DND-41 (cell line): ENCODE measurements around the gene SLC6A3.

Experiments used
- ATAC-seq: fragments of 200-7000 bp; cut with Tn5 transposase; 3 replicates; pipeline ENCODE4 v1.9.1; 2021; ENCODE audit warnings: low read depth; ENCODE audit not compliant: insufficient read depth
- DNase-seq: peaks from one replicate; pipeline ENCODE4 v3.0.0-alpha.2; 2020
- H2AFZ ChIP-seq: 2 replicates; pipeline ENCODE4 v1.6.0; 2012; ENCODE audit warnings: low read depth, low read length
- H3K27ac ChIP-seq: 2 replicates; pipeline ENCODE4 v1.5.1; 2012; ENCODE audit warnings: low read length, inconsistent platforms
- H3K27me3 ChIP-seq: fragments of 200-600 bp; sonication (generic); 2 replicates; pipeline ENCODE4 v1.6.0; 2012; ENCODE audit warnings: low read length, mild to moderate bottlenecking, inconsistent platforms; ENCODE audit not compliant: insufficient read depth, poor library complexity
- H3K36me3 ChIP-seq: 2 replicates; pipeline ENCODE4 v1.5.1; 2012; ENCODE audit warnings: low read length, inconsistent platforms; ENCODE audit not compliant: insufficient read depth
- H3K4me1 ChIP-seq: 2 replicates; pipeline ENCODE4 v1.5.1; 2012; ENCODE audit warnings: mild to moderate bottlenecking, low read length; ENCODE audit not compliant: insufficient read depth
- H3K4me2 ChIP-seq: 2 replicates; pipeline ENCODE4 v1.6.0; 2012; ENCODE audit warnings: mild to moderate bottlenecking, moderate library complexity, low read length, inconsistent platforms; ENCODE audit not compliant: insufficient read depth
- H3K4me3 ChIP-seq, 2 experiments: fragments of 200-600 bp in 1 of 2; shearing (Covaris generic) in 1 of 2; 2 replicates each; pipeline ENCODE4 v1.5.1; 2012 to 2016; ENCODE audit warnings: inconsistent platforms in 2 of 2, low read length in 2 of 2, mild to moderate bottlenecking in 2 of 2, low read depth in 1 of 2, moderate library complexity in 1 of 2
- H3K79me2 ChIP-seq: 2 replicates; pipeline ENCODE4 v1.6.0; 2012; ENCODE audit warnings: low read length, inconsistent platforms; ENCODE audit not compliant: insufficient read depth
- H3K9ac ChIP-seq: 2 replicates; pipeline ENCODE4 v1.6.0; 2012; ENCODE audit warnings: low read depth, mild to moderate bottlenecking, inconsistent platforms, low read length, moderate library complexity
- H3K9me3 ChIP-seq: 2 replicates; pipeline ENCODE4 v1.5.1; 2012; ENCODE audit warnings: low read length, moderate library complexity, mild to moderate bottlenecking, inconsistent platforms; ENCODE audit not compliant: insufficient read depth, severe bottlenecking
- H4K20me1 ChIP-seq: 2 replicates; pipeline ENCODE4 v1.6.0; 2012; ENCODE audit warnings: low read length; ENCODE audit not compliant: insufficient read depth
- EZH2 ChIP-seq: IDR thresholded peaks from 3 replicates; pipeline ENCODE4 v1.6.1; 2012; ENCODE audit warnings: borderline replicate concordance, low read depth, mild to moderate bottlenecking, moderate library complexity, low read length, inconsistent platforms; ENCODE audit not compliant: severe bottlenecking
- TF ChIP-seq, protein P1 (sequence below): IDR thresholded peaks from 2 replicates; pipeline ENCODE4 v1.5.1; 2012; ENCODE audit warnings: borderline replicate concordance, low read length, moderate library complexity, mild to moderate bottlenecking; ENCODE audit not compliant: poor library complexity, severe bottlenecking; ENCODE audit errors: extremely low read depth

Gene SLC6A3

DNA sequence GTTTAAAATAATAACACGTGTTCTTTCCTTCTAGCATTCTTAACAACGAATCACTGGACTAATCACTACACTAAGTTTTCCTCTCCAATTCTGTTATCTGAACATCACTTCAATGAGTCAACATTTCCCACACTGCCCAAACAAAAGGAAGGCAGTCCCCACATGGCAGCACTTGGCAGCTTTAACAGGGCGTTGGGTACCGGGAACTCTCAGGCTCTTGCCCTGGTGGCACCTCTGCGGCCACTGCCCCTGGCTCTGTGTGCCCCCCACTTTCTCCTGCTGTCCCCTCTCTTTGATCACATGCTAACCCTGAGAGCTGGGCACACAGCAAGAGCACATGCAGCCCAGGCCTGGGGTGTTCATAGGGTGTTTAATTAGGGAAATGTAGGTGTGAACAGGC is 15.7 kb downstream of the SLC6A3 start:
- Histone ChIP-seq H3K27ac (no peak overlapping the region), H3K36me3 (no peaks in the 10 kb centered on the region), H3K79me2 (no peaks in the 10 kb centered on the region), H3K4me1 (no peaks in the 10 kb centered on the region), H2AFZ (no peak overlapping the region), H3K4me3 (no peak overlapping the region), H3K9me3 (peaks cover 33% of the 10 kb centered on the region), H3K9ac (no peak overlapping the region), H3K27me3 (no peaks in the 10 kb centered on the region), H3K4me2 (no peak overlapping the region), H4K20me1 (no peaks in the 10 kb centered on the region)
- ATAC-seq (no peak), DNase-seq (no peak)
- TF ChIP-seq EZH2 = no peak
- TF ChIP-seq, protein P1, sequence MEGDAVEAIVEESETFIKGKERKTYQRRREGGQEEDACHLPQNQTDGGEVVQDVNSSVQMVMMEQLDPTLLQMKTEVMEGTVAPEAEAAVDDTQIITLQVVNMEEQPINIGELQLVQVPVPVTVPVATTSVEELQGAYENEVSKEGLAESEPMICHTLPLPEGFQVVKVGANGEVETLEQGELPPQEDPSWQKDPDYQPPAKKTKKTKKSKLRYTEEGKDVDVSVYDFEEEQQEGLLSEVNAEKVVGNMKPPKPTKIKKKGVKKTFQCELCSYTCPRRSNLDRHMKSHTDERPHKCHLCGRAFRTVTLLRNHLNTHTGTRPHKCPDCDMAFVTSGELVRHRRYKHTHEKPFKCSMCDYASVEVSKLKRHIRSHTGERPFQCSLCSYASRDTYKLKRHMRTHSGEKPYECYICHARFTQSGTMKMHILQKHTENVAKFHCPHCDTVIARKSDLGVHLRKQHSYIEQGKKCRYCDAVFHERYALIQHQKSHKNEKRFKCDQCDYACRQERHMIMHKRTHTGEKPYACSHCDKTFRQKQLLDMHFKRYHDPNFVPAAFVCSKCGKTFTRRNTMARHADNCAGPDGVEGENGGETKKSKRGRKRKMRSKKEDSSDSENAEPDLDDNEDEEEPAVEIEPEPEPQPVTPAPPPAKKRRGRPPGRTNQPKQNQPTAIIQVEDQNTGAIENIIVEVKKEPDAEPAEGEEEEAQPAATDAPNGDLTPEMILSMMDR = no peak

GRCh38 chr5:1429066-1429465 is 16.2 kb downstream of the SLC6A3 start:
- peaks cover 32% of the 10 kb centered on the region for H3K9me3 ChIP-seq
- no peak overlapping the region for H3K27ac ChIP-seq
- no peak overlapping the region for H3K9ac ChIP-seq
- no peak for ATAC-seq
- no peaks in the 10 kb centered on the region for H3K36me3 ChIP-seq
- no peaks in the 10 kb centered on the region for H3K79me2 ChIP-seq
- H2AFZ ChIP-seq = no peak overlapping the region
- TF ChIP-seq, protein P1 = no peak
- TF ChIP-seq EZH2 = no peak
- H3K27me3 ChIP-seq = no peaks in the 10 kb centered on the region
- no peaks in the 10 kb centered on the region for H3K4me1 ChIP-seq
- no peaks in the 10 kb centered on the region for H4K20me1 ChIP-seq
- H3K4me3 ChIP-seq = no peak overlapping the region
- no peak for DNase-seq
- no peak overlapping the region for H3K4me2 ChIP-seq

- no peak for ATAC-seq
- H4K20me1 ChIP-seq = no peaks in the 10 kb centered on the region
- DNase-seq = no peak
- no peaks in the 10 kb centered on the region for H3K36me3 ChIP-seq
- no peaks in the 10 kb centered on the region for H3K79me2 ChIP-seq
- H3K9ac ChIP-seq = no peak overlapping the region
- no peak for TF ChIP-seq EZH2
- TF ChIP-seq, protein P1 = no peak
- H3K4me2 ChIP-seq = no peak overlapping the region
- no peak overlapping the region for H2AFZ ChIP-seq
- no peak overlapping the region for H3K27ac ChIP-seq
- H3K4me3 ChIP-seq = no peak overlapping the region
- no peaks in the 10 kb centered on the region for H3K4me1 ChIP-seq
- H3K27me3 ChIP-seq = no peaks in the 10 kb centered on the region
- peaks cover 25% of the 10 kb centered on the region for H3K9me3 ChIP-seq
Measured at GRCh38 chr5:1428107-1428506, 17.1 kb downstream of the SLC6A3 start.

DNA sequence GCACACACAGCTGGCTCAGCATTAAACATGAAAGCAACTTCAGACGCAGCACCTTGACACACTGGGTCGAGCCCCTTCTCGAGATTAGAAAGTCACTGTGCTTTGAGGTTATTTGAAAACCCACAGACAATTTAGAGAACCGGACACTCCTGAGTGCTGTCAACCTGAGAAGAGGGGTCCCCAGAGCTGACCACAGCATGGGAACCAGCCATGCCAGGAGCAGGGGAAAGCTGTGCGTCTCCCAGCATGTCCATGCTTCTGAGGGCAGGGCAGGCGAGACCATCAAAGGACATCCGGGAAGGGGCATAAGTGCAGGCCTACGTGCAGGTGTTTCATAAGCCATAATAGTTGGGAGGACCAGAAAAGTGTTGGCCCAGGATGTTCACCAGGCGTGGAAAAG is 20.5 kb downstream of the SLC6A3 start:
- H3K27me3 ChIP-seq = no peaks in the 10 kb centered on the region

More for the DNA sequence above, 20.5 kb downstream of the SLC6A3 start:
- Histone ChIP-seq H3K4me3 (no peak overlapping the region), H3K27ac (no peak overlapping the region), H3K4me1 (no peaks in the 10 kb centered on the region), H4K20me1 (no peaks in the 10 kb centered on the region), H2AFZ (no peak overlapping the region), H3K4me2 (no peak overlapping the region), H3K36me3 (no peaks in the 10 kb centered on the region), H3K9me3 (peaks cover 21% of the 10 kb centered on the region), H3K9ac (no peak overlapping the region), H3K79me2 (no peaks in the 10 kb centered on the region)
- DNase-seq (no peak), ATAC-seq (no peak)
- TF ChIP-seq, protein P1 = no peak
- no peak for TF ChIP-seq EZH2
